ENCODE measurements around the gene TFAP2C.
"Not testable (repeated sequence)": the region's sequence is repeated elsewhere in the genome, so short reads cannot be mapped to it uniquely, and the experiment has no call there.

The TFAP2C gene

GRCh38 chr20:56614196-56614595, 14.9 kb upstream of the TFAP2C start:
- in situ Hi-C loops (cut with HindIII; ENCODE audit: low sequenced_read_pairs), result no loop called here

GRCh38 chr20:56616716-56617115, 12.4 kb upstream of the TFAP2C start:
- in situ Hi-C loops (cut with HindIII; ENCODE audit: low sequenced_read_pairs), result no loop called here

GRCh38 chr20:56617489-56617888, 11.6 kb upstream of the TFAP2C start:
- in situ Hi-C loops (cut with HindIII; ENCODE audit: low sequenced_read_pairs), result no loop called here

- in situ Hi-C loops (cut with HindIII; ENCODE audit: low sequenced_read_pairs), result no loop called here
These were observed 7.4 kb upstream of the TFAP2C start for GRCh38 chr20:56621730-56622129.

GRCh38 chr20:56623930-56624329, 5.2 kb upstream of the TFAP2C start:
- in situ Hi-C loops (cut with HindIII; ENCODE audit: low sequenced_read_pairs), result not testable (repeated sequence)

GRCh38 chr20:56624786-56625681, 4.1 kb upstream of the TFAP2C start:
- in situ Hi-C loops (cut with HindIII; ENCODE audit: low sequenced_read_pairs), result no loop called here

GRCh38 chr20:56625837-56626236, 3.3 kb upstream of the TFAP2C start:
- in situ Hi-C loops (cut with HindIII; ENCODE audit: low sequenced_read_pairs), result no loop called here

- in situ Hi-C loops (cut with HindIII; ENCODE audit: low sequenced_read_pairs), result no loop called here
These were observed 2.6 kb upstream of the TFAP2C start for GRCh38 chr20:56626367-56627121.

- in situ Hi-C loops (cut with HindIII; ENCODE audit: low sequenced_read_pairs), result no loop called here
These were observed 1.7 kb upstream of the TFAP2C start for GRCh38 chr20:56627122-56628014.

GRCh38 chr20:56628015-56628872, 862 bp upstream of the TFAP2C start:
- in situ Hi-C loops (cut with HindIII; ENCODE audit: low sequenced_read_pairs), result no loop called here

GRCh38 chr20:56629464-56630085, 469 bp downstream of the TFAP2C start:
- in situ Hi-C loops (cut with HindIII; ENCODE audit: low sequenced_read_pairs), result no loop called here

GRCh38 chr20:56630086-56630493, 984 bp downstream of the TFAP2C start:
- in situ Hi-C loops (cut with HindIII; ENCODE audit: low sequenced_read_pairs), result no loop called here

GRCh38 chr20:56630506-56631317, 1.6 kb downstream of the TFAP2C start:
- in situ Hi-C loops (cut with HindIII; ENCODE audit: low sequenced_read_pairs), result no loop called here

GRCh38 chr20:56631318-56631989, 2.3 kb downstream of the TFAP2C start:
- in situ Hi-C loops (cut with HindIII; ENCODE audit: low sequenced_read_pairs), result no loop called here

GRCh38 chr20:56631990-56632327, 2.9 kb downstream of the TFAP2C start:
- in situ Hi-C loops (cut with HindIII; ENCODE audit: low sequenced_read_pairs), result no loop called here

GRCh38 chr20:56634307-56634706, 5.2 kb downstream of the TFAP2C start:
- in situ Hi-C loops (cut with HindIII; ENCODE audit: low sequenced_read_pairs), result no loop called here

GRCh38 chr20:56634735-56635385, 5.8 kb downstream of the TFAP2C start:
- in situ Hi-C loops (cut with HindIII; ENCODE audit: low sequenced_read_pairs), result no loop called here

GRCh38 chr20:56636716-56637115, 7.6 kb downstream of the TFAP2C start:
- in situ Hi-C loops (cut with HindIII; ENCODE audit: low sequenced_read_pairs), result no loop called here

All from DLD1 (cell line).